ENCODE data around the gene DNAJC1. TPM values are rescaled to one million over a fixed set of nuclear protein-coding genes. Genes with fewer than 3 reads are reported as not detected.

DNAJC1 gene
- total and polyA plus RNA-seq, 4 donors, result 21.2 to 48.1 (median 32.5) TPM

GRCh38 chr10:21827308-21827707 lies 176.2 kb downstream of the DNAJC1 start:
- no peak overlapping the region for H3K27ac ChIP-seq (ENCODE audit: low read depth in 1 of 2, low read length in 2 of 2)
- peak overlapping the region in 2 of 3 donors; percentile 2 to 41 for H3K4me3 ChIP-seq (ENCODE audit: low read depth in 1 of 3, low read length in 3 of 3)
- H3K9ac ChIP-seq (ENCODE audit: low read depth in 1 of 2, low read length in 2 of 2), result no peak overlapping the region
- peaks cover 0 to 15% (median 2%) of the 10 kb centered on the region in 4 donors for H3K36me3 ChIP-seq (ENCODE audit: control insufficient read depth in 4 of 4, insufficient read depth in 3 of 4, low read depth in 1 of 4, low read length in 3 of 4)
- WGBS, result 98% methylated on average over 3 of the region's 3 CpGs
- no peaks in the 10 kb centered on the region for H3K27me3 ChIP-seq (ENCODE audit: control insufficient read depth in 4 of 4, insufficient read depth in 4 of 4, low read length in 3 of 4)
- H3K9me3 ChIP-seq (ENCODE audit: control insufficient read depth in 4 of 4, low read length in 3 of 4), result peaks cover 9 to 44% (median 18%) of the 10 kb centered on the region in 4 donors
- no peak for DNase-seq (ENCODE audit: low spot score)
- H3K4me1 ChIP-seq (ENCODE audit: control insufficient read depth in 4 of 4, insufficient read depth in 4 of 4, low read length in 3 of 4), result no peaks in the 10 kb centered on the region
- TF ChIP-seq FOXA1 (IDR thresholded peaks at IDR 0.05) (no peak), RXRA (IDR thresholded peaks at IDR 0.05) (no peak), ZBTB33 (IDR thresholded peaks at IDR 0.05) (no peak), NR2F2 (IDR thresholded peaks at IDR 0.05) (no peak), ATF3 (IDR thresholded peaks at IDR 0.05) (no peak), RAD21 (IDR thresholded peaks at IDR 0.05) (no peak), REST (IDR thresholded peaks at IDR 0.05) (no peak), FOXA2 (IDR thresholded peaks at IDR 0.05) (no peak), HNF4A (conservative IDR thresholded peaks at IDR 0.05) (no peak), CTCF (IDR thresholded peaks at IDR 0.05; ENCODE audit: low read depth, low read length, missing input control) (no peak), YY1 (IDR thresholded peaks at IDR 0.05) (no peak), GABPA (IDR thresholded peaks at IDR 0.05 in 1 of 2, conservative IDR thresholded peaks at IDR 0.05 in 1 of 2) (no peak)

GRCh38 chr10:21826725-21827124 lies 176.8 kb downstream of the DNAJC1 start:
- no peak for DNase-seq (ENCODE audit: low spot score)
- Histone ChIP-seq H3K27me3 (ENCODE audit: control insufficient read depth in 4 of 4, insufficient read depth in 4 of 4, low read length in 3 of 4) (no peaks in the 10 kb centered on the region), H3K9ac (ENCODE audit: low read depth in 1 of 2, low read length in 2 of 2) (no peak overlapping the region), H3K4me1 (ENCODE audit: control insufficient read depth in 4 of 4, insufficient read depth in 4 of 4, low read length in 3 of 4) (no peaks in the 10 kb centered on the region), H3K4me3 (ENCODE audit: low read depth in 1 of 3, low read length in 3 of 3) (peak overlapping the region in 1 of 3 donors; percentile 41), H3K36me3 (ENCODE audit: control insufficient read depth in 4 of 4, insufficient read depth in 3 of 4, low read depth in 1 of 4, low read length in 3 of 4) (peaks cover 0 to 15% (median 2%) of the 10 kb centered on the region in 4 donors), H3K27ac (ENCODE audit: low read depth in 1 of 2, low read length in 2 of 2) (no peak overlapping the region), H3K9me3 (ENCODE audit: control insufficient read depth in 4 of 4, low read length in 3 of 4) (peaks cover 9 to 40% (median 18%) of the 10 kb centered on the region in 4 donors)
- WGBS, result 95% methylated on average over 2 of the region's 2 CpGs
- TF ChIP-seq HNF4G (IDR thresholded peaks at IDR 0.05), result no peak
- TF ChIP-seq SP1 (IDR thresholded peaks at IDR 0.05), result no peak
- no peak for TF ChIP-seq REST (IDR thresholded peaks at IDR 0.05)
- no peak for TF ChIP-seq FOXA1 (IDR thresholded peaks at IDR 0.05)
- TF ChIP-seq NR2F2 (IDR thresholded peaks at IDR 0.05), result no peak
- no peak for TF ChIP-seq TAF1 (conservative IDR thresholded peaks at IDR 0.05)
- no peak for TF ChIP-seq MAX (IDR thresholded peaks at IDR 0.05)
- no peak for TF ChIP-seq CTCF (IDR thresholded peaks at IDR 0.05; ENCODE audit: low read depth, low read length, missing input control)
- no peak for TF ChIP-seq RXRA (IDR thresholded peaks at IDR 0.05)

Measured in liver (tissue), 9 donors.